ENCODE measurements around the gene PTPRU. TPM values are rescaled to one million over a fixed set of nuclear protein-coding genes. Genes with fewer than 3 reads are reported as not detected.

The PTPRU gene
- total RNA-seq, 1 donor from 2014 or later: 0.24 TPM

GRCh38 chr1:29364101-29364678 is 127.9 kb downstream of the PTPRU start:
- Mint-ChIP-seq H3K4me1 (no peaks in the 10 kb centered on the region), H3K4me3 (no peak overlapping the region), H3K9me3 (peaks cover 10% of the 10 kb centered on the region), H3K27ac (no peak overlapping the region), H3K36me3 (ENCODE audit: low read depth) (no peaks in the 10 kb centered on the region), H3K27me3 (peaks cover 23% of the 10 kb centered on the region)
- DNase-seq (no peak), ATAC-seq (ENCODE audit: low read depth) (no peak)
- ChIA-PET POLR2A (no interaction called here), CTCF (no interaction called here)
- TF ChIP-seq CTCF (IDR thresholded peaks at IDR 0.05): no peak
- intact Hi-C loops (cut with micrococcal nuclease): no loop called here

DNA sequence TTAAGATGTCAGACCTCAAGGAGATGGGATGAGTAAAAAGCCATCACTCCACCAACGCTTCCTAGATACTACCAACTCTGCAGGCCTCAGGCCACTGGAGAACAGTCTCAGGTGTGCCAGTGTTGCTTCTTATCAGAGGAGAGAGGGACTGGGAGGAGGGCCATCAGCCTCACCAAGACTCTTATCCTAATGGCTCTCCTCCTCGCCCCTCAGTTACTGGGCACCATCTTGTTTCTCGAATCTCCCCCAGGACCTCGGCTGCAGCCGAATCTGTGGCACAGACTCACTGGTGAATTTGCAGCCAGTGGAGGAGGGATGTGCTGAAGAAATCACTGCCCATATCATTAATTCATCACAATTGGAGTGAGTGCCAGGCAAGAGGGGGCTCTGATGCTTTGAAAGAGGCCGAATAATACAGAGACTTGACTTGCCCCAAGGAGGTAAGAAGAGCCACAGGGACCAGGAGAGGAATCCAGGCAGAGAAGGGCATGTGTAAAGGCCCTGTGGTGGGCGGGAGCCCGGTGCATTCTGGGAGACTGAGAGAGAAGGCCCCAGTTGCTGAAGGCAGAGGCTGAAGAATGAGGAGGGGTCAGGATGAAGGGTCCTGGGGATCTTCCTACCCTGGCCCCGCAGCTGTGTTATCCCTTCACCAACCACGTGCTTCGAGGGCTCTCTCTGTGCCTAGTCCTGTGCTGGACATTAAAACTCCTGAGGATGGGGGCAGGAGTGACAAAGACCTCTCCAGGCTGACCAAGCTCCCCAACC is 129.8 kb downstream of the PTPRU start:
- ATAC-seq (ENCODE audit: low read depth) (no peak), DNase-seq (no peak)
- Mint-ChIP-seq H3K27ac (no peak overlapping the region), H3K4me3 (no peak overlapping the region), H3K27me3 (peaks cover 21% of the 10 kb centered on the region), H3K9me3 (peaks cover 10% of the 10 kb centered on the region), H3K36me3 (ENCODE audit: low read depth) (no peaks in the 10 kb centered on the region), H3K4me1 (no peaks in the 10 kb centered on the region)
- intact Hi-C loops (cut with micrococcal nuclease): no loop called here
- TF ChIP-seq CTCF (IDR thresholded peaks at IDR 0.05): no peak
- CTCF ChIA-PET: no interaction called here
- POLR2A ChIA-PET: no interaction called here

GRCh38 chr1:29368936-29369932 is 132.9 kb downstream of the PTPRU start:
- H3K9me3 Mint-ChIP-seq: peaks cover 10% of the 10 kb centered on the region
- peaks cover 17% of the 10 kb centered on the region for H3K27me3 Mint-ChIP-seq
- ATAC-seq (ENCODE audit: low read depth) (no peak), DNase-seq (no peak)
- ChIA-PET POLR2A (no interaction called here), CTCF (no interaction called here)
- intact Hi-C loops (cut with micrococcal nuclease): no loop called here
- no peaks in the 10 kb centered on the region for H3K36me3 Mint-ChIP-seq (ENCODE audit: low read depth)
- H3K27ac Mint-ChIP-seq: no peak overlapping the region
- TF ChIP-seq CTCF (IDR thresholded peaks at IDR 0.05): no peak
- no peak overlapping the region for H3K4me3 Mint-ChIP-seq
- H3K4me1 Mint-ChIP-seq: no peaks in the 10 kb centered on the region

- Mint-ChIP-seq H3K27me3 (peaks cover 22% of the 10 kb centered on the region), H3K9me3 (peaks cover 10% of the 10 kb centered on the region), H3K27ac (no peak overlapping the region), H3K36me3 (ENCODE audit: low read depth) (no peaks in the 10 kb centered on the region), H3K4me1 (no peaks in the 10 kb centered on the region), H3K4me3 (no peak overlapping the region)
- CTCF ChIA-PET: no interaction called here
- POLR2A ChIA-PET: no interaction called here
- TF ChIP-seq CTCF (IDR thresholded peaks at IDR 0.05): no peak
- no peak for DNase-seq
- intact Hi-C loops (cut with micrococcal nuclease): no loop called here
- no peak for ATAC-seq (ENCODE audit: low read depth)
Observed at GRCh38 chr1:29370067-29370466, 133.7 kb downstream of the PTPRU start.

DNA sequence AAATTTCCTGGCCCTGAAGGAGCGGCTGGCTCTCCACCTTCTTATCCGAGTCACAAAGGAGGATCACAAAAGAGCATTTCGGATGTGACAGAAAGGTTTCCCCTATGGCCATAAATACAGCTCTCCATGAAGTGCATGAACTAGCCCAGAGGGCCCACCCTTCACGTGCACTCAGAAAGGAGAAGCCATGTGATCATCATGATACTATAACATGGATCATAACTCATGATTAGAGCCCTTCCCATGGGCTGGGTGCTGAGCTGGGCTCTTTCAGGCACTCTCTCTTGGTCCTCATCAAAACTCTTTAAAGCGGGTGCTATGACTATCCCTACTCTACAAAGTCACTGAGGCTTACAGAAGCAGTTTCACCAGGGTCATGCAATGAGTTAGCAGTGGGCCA is 135.0 kb downstream of the PTPRU start:
- no peak for TF ChIP-seq CTCF (IDR thresholded peaks at IDR 0.05)
- Mint-ChIP-seq H3K27me3 (peaks cover 22% of the 10 kb centered on the region), H3K9me3 (peaks cover 18% of the 10 kb centered on the region), H3K4me3 (no peak overlapping the region), H3K36me3 (ENCODE audit: low read depth) (no peaks in the 10 kb centered on the region), H3K4me1 (no peaks in the 10 kb centered on the region), H3K27ac (no peak overlapping the region)
- DNase-seq (no peak), ATAC-seq (ENCODE audit: low read depth) (no peak)
- CTCF ChIA-PET: no interaction called here
- intact Hi-C loops (cut with micrococcal nuclease): no loop called here
- POLR2A ChIA-PET: no interaction called here

All from activated B cell treated with CpG ODN at 0.5 μM for 24 hours (primary cell).